ENCODE data around the gene PODNL1. TPM values are rescaled to one million over a fixed set of nuclear protein-coding genes. Genes with fewer than 3 reads are reported as not detected.

PODNL1 gene
- total and polyA plus RNA-seq, 10 of the 15 experiments (the other 5 are each of a cell fraction or from before 2014, with no cell fraction given) = 0.04 to 0.44 TPM; not detected in 8

DNA sequence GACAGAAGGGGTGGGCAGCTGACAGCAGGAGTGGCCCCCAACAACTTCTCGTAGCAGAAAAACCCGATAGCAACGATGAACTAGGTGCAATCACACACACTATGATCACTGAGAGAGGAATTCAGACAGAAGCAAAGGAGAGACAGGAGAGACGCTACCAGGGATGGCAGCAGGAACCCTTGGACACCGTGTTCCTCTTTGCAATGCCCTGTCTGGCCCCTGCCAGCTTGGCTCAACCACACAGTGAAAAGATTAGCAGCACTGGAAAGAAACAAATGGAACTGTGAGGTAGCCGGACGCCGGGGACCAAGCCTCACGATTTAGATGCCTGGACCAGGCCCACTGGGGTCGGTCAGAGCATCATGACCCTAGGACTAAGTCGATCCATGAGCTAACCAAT lies 37.7 kb upstream of the PODNL1 start:
- ChIA-PET SMC1A (ENCODE audit: uncharacterized antibody, unreplicated experiment) (no interaction called here), RAD21 (ENCODE audit: unreplicated experiment) (interaction anchor here (1.2 kb wide), 1 partner anchor 10 kb away, joined by 3 read pairs; no protein-coding TSS in a partner anchor), POLR2A (interaction anchor here (1.1 kb wide), 1 partner anchor 84 kb away, joined by 3 read pairs; no protein-coding TSS in a partner anchor), CTCF (no interaction called here)
- no peaks in the 10 kb centered on the region for H3K27me3 ChIP-seq (replicated peaks in 1 of 2; ENCODE audit: control insufficient read depth in 2 of 2, insufficient read depth in 2 of 2, low read length in 1 of 2)
- no peaks in the 10 kb centered on the region for H4K20me1 ChIP-seq (ENCODE audit: control insufficient read depth, insufficient read depth)
- no peaks in the 10 kb centered on the region for H3K36me3 ChIP-seq (ENCODE audit: control insufficient read depth in 2 of 2, insufficient read depth in 2 of 2, low read length in 1 of 2)
- no peak overlapping the region for H3K27ac ChIP-seq (ENCODE audit: control insufficient read depth, insufficient read depth)
- ATAC-seq (no peak), FAIRE-seq (no peak), DNase-seq (ENCODE audit: low read depth, low spot score) (no peak)
- BruUV-seq (replicated peaks) = no TSS peak
- no peak for TF ChIP-seq SMAD1 (IDR thresholded peaks at IDR 0.05; ENCODE audit: low read depth, partially characterized antibody)
- no peak for TF ChIP-seq SREBF1 (IDR thresholded peaks at IDR 0.05; ENCODE audit: low read length)
- TF ChIP-seq, protein P1, sequence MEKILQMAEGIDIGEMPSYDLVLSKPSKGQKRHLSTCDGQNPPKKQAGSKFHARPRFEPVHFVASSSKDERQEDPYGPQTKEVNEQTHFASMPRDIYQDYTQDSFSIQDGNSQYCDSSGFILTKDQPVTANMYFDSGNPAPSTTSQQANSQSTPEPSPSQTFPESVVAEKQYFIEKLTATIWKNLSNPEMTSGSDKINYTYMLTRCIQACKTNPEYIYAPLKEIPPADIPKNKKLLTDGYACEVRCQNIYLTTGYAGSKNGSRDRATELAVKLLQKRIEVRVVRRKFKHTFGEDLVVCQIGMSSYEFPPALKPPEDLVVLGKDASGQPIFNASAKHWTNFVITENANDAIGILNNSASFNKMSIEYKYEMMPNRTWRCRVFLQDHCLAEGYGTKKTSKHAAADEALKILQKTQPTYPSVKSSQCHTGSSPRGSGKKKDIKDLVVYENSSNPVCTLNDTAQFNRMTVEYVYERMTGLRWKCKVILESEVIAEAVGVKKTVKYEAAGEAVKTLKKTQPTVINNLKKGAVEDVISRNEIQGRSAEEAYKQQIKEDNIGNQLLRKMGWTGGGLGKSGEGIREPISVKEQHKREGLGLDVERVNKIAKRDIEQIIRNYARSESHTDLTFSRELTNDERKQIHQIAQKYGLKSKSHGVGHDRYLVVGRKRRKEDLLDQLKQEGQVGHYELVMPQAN (conservative IDR thresholded peaks at IDR 0.05) = no peak
- TF ChIP-seq, protein P2, sequence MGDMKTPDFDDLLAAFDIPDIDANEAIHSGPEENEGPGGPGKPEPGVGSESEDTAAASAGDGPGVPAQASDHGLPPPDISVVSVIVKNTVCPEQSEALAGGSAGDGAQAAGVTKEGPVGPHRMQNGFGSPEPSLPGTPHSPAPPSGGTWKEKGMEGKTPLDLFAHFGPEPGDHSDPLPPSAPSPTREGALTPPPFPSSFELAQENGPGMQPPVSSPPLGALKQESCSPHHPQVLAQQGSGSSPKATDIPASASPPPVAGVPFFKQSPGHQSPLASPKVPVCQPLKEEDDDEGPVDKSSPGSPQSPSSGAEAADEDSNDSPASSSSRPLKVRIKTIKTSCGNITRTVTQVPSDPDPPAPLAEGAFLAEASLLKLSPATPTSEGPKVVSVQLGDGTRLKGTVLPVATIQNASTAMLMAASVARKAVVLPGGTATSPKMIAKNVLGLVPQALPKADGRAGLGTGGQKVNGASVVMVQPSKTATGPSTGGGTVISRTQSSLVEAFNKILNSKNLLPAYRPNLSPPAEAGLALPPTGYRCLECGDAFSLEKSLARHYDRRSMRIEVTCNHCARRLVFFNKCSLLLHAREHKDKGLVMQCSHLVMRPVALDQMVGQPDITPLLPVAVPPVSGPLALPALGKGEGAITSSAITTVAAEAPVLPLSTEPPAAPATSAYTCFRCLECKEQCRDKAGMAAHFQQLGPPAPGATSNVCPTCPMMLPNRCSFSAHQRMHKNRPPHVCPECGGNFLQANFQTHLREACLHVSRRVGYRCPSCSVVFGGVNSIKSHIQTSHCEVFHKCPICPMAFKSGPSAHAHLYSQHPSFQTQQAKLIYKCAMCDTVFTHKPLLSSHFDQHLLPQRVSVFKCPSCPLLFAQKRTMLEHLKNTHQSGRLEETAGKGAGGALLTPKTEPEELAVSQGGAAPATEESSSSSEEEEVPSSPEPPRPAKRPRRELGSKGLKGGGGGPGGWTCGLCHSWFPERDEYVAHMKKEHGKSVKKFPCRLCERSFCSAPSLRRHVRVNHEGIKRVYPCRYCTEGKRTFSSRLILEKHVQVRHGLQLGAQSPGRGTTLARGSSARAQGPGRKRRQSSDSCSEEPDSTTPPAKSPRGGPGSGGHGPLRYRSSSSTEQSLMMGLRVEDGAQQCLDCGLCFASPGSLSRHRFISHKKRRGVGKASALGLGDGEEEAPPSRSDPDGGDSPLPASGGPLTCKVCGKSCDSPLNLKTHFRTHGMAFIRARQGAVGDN (IDR thresholded peaks at IDR 0.05) = no peak
- no peaks in the 10 kb centered on the region for H3K4me1 ChIP-seq (ENCODE audit: control insufficient read depth, insufficient read depth, low read length)
- WGBS (ENCODE audit: insufficient coverage, insufficient replicate concordance, low lambda C conversion rate, missing lambda C conversion rate) = 80% methylated on average over 11 of the region's 11 CpGs
- no peaks in the 10 kb centered on the region for H3K79me2 ChIP-seq (ENCODE audit: control insufficient read depth, insufficient read depth, low read length)
- no peak overlapping the region for H3K4me2 ChIP-seq (ENCODE audit: control insufficient read depth, insufficient read depth)
- no peaks in the 10 kb centered on the region for H3K9me3 ChIP-seq (replicated peaks; ENCODE audit: control insufficient read depth, insufficient read depth, low read length)
- H3K9ac ChIP-seq (ENCODE audit: control insufficient read depth, insufficient read depth, low read length) = no peak overlapping the region
- no peak overlapping the region for H2AFZ ChIP-seq (ENCODE audit: control insufficient read depth, low read depth, low read length)
- no peak overlapping the region for H3K4me3 ChIP-seq
- in situ Hi-C loops (cut with MboI) (no loop called here), intact Hi-C loops (cut with micrococcal nuclease; ENCODE audit: unreplicated experiment) (no loop called here)
